ENCODE measurements around the gene FMNL2.

- TF ChIP-seq CTCF (conservative IDR thresholded peaks at IDR 0.05; ENCODE audit: low read depth, low read length), result no peak
- no peak for TF ChIP-seq EZH2 (IDR thresholded peaks at IDR 0.05; ENCODE audit: borderline replicate concordance, low read depth, low read length, poor library complexity, severe bottlenecking)
These were observed 323.2 kb downstream of the FMNL2 start for GRCh38 chr2:152658221-152658620.

Data from A673 (cell line).